Lower leg skin (tissue), 4 donors: ENCODE results near the gene ABCF2. TPM values are rescaled to one million over a fixed set of nuclear protein-coding genes. Genes with fewer than 3 reads are reported as not detected.

Experiments used
- DNase-seq, 2 donors: peaks; one replicate each; pipeline ENCODE4 v3.0.0-alpha.2; 2019; ENCODE audit warnings: low spot score in 2 of 2
- H3K4me3 ChIP-seq: fragments of 200-600 bp; sonication (generic); 2 replicates; pipeline ENCODE4 v1.5.1; 2017; ENCODE audit warnings: mild to moderate bottlenecking, low read depth; ENCODE audit not compliant: poor library complexity, severe bottlenecking
- POLR2A ChIP-seq, 2 donors: fragments of 450-650 bp; IDR thresholded peaks; one replicate each; pipeline ENCODE4 v1.6.1; 2016 to 2017; ENCODE audit warnings: antibody characterized with exemption in 2 of 2, mild to moderate bottlenecking in 1 of 2, moderate library complexity in 1 of 2
- WGBS, 2 donors: methylation state at CpG; one replicate each; pipeline ENCODE4 v1.1.5; 2018; 5-methylcytosine and 5-hydroxymethylcytosine counted together
- intact Hi-C: fragments of 100-400 bp; cut with DNase I; formaldehyde crosslinking; loops from one replicate; pipeline ENCODE4 v1.15.0; 2023; ENCODE audit warnings: low total_unique reads
- total RNA-seq, 4 donors: library from RNA; depleted of rRNA; stranded (reverse); fragments of >200 nt; gene quantifications; one replicate each; pipeline ENCODE4 v1.1.0, GENCODE V29; 2016
- TF ChIP-seq, protein P1 (sequence below), 3 donors: fragments of 450-650 bp; IDR thresholded peaks; one replicate each; pipeline ENCODE4 v1.5.1; 2016; ENCODE audit warnings: antibody characterized with exemption in 3 of 3, mild to moderate bottlenecking in 3 of 3, moderate library complexity in 2 of 3

Gene ABCF2
- total RNA-seq, 4 donors from 2014 or later = 16.4 to 267 (median 29.1) TPM

GRCh38 chr7:151212626-151213025 is 14.4 kb downstream of the ABCF2 start:
- TF ChIP-seq, protein P1, sequence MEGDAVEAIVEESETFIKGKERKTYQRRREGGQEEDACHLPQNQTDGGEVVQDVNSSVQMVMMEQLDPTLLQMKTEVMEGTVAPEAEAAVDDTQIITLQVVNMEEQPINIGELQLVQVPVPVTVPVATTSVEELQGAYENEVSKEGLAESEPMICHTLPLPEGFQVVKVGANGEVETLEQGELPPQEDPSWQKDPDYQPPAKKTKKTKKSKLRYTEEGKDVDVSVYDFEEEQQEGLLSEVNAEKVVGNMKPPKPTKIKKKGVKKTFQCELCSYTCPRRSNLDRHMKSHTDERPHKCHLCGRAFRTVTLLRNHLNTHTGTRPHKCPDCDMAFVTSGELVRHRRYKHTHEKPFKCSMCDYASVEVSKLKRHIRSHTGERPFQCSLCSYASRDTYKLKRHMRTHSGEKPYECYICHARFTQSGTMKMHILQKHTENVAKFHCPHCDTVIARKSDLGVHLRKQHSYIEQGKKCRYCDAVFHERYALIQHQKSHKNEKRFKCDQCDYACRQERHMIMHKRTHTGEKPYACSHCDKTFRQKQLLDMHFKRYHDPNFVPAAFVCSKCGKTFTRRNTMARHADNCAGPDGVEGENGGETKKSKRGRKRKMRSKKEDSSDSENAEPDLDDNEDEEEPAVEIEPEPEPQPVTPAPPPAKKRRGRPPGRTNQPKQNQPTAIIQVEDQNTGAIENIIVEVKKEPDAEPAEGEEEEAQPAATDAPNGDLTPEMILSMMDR (IDR thresholded peaks at IDR 0.05) = no peak
- no peak for TF ChIP-seq POLR2A (IDR thresholded peaks at IDR 0.05)
- no peak overlapping the region for H3K4me3 ChIP-seq
- 89 to 90% methylated on average over 5 of the region's 5 CpGs for WGBS, 2 donors
- intact Hi-C loops = no loop called here
- DNase-seq = no peak

GRCh38 chr7:151211155-151211772 is 15.7 kb downstream of the ABCF2 start:
- DNase-seq = no peak
- H3K4me3 ChIP-seq = no peak overlapping the region
- intact Hi-C loops = no loop called here
- TF ChIP-seq POLR2A (IDR thresholded peaks at IDR 0.05) = no peak
- TF ChIP-seq, protein P1 (IDR thresholded peaks at IDR 0.05) = no peak
- WGBS, 2 donors = 85 to 87% methylated on average over 3 of the region's 3 CpGs

- no peak for DNase-seq
- H3K4me3 ChIP-seq = no peak within 1 kb of the TSS
- TF ChIP-seq POLR2A (IDR thresholded peaks at IDR 0.05) = no peak
- 87% methylated on average over 17 of the region's 17 CpGs for WGBS, 2 donors
- intact Hi-C loops = no loop called here
Observed at GRCh38 chr7:151210087-151210854, 16.7 kb downstream of the ABCF2 start, which contains the start of gene H2BK1. TSS of gene H2BK1 (minus strand) at chr7:151210488. CDS start at chr7:151210318, 170 bp downstream.

DNA sequence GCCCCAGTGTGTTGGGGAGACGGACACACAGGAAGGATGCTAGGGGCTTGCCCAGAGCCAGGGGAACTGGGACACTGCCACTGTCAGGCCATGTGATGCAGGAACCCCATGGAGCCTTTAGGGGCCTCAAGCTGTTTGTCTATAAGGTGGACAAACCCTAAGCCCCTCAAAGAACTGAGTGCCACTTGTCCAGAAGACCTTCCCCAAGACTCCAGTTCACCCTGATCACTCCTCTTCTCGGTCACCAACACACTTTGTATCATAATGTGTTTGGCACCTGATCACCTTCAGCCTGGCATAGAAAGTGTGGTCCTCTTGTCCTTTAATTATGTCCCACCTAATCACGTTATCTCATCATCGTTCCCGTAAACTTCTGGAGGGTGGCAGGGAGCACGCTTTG is 17.4 kb downstream of the ABCF2 start:
- no peak for DNase-seq
- 93% methylated on average over 6 of the region's 6 CpGs for WGBS, 2 donors
- TF ChIP-seq, protein P1 (IDR thresholded peaks at IDR 0.05) = no peak
- no peak for TF ChIP-seq POLR2A (IDR thresholded peaks at IDR 0.05)
- H3K4me3 ChIP-seq = no peak overlapping the region
- intact Hi-C loops = no loop called here

DNA sequence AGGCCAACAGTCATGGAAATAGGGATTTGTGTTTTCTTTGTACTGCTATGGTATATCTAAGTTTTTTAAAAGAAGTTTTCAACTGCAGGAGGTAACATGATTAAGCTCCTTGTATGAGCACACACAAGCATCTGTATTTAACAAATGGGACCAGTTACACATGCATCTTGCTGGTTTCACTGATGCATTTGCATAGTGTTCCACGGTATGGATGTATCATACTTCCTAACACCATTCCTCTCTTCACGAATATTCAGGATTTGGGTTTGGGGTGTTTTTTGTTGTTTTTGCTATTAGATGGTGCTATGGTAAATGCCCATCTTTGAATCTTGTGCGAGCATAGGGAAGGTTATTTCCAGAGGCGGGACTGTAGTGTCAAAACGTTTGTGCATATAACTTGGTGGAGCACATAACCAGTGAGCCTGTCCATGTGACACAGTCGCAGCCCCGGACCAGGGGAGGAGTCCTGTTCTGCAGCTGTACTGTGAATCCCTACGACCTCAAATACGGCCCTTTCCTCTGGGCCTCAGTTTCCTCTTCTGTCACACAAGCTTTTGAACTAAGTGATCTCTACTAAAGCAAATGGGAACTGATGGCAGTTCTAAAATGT is 18.6 kb downstream of the ABCF2 start:
- no peak for DNase-seq
- 65 to 76% methylated on average over 9 of the region's 9 CpGs for WGBS, 2 donors
- intact Hi-C loops = no loop called here
- TF ChIP-seq, protein P1 (IDR thresholded peaks at IDR 0.05) = no peak
- no peak for TF ChIP-seq POLR2A (IDR thresholded peaks at IDR 0.05)
- no peak overlapping the region for H3K4me3 ChIP-seq

- WGBS, 2 donors = 68 to 72% methylated on average over 8 to 12 of the region's 12 CpGs
- no peak for DNase-seq
- intact Hi-C loops = no loop called here
- TF ChIP-seq POLR2A (IDR thresholded peaks at IDR 0.05) = no peak
- TF ChIP-seq, protein P1 (IDR thresholded peaks at IDR 0.05) = no peak
- H3K4me3 ChIP-seq = no peak overlapping the region
Observed at GRCh38 chr7:151207804-151208203, 19.2 kb downstream of the ABCF2 start.
